HepG2 (cell line): Measurements from ENCODE around the gene SEC14L2. TPM values are rescaled to one million over a fixed set of nuclear protein-coding genes. Genes with fewer than 3 reads are reported as not detected.

ENCODE experiments used
- ARID4A ChIP-seq: sonication (generic); formaldehyde crosslinking; IDR thresholded peaks from 2 replicates; pipeline ENCODE4 v1.5.0; 2020; ENCODE audit warnings: mild to moderate bottlenecking, missing genetic modification reagents, borderline replicate concordance
- ATF7-NPFF ChIP-seq: sonication (generic); formaldehyde crosslinking; IDR thresholded peaks from 2 replicates; pipeline ENCODE4 v1.8.1; 2023; ENCODE audit warnings: mild to moderate bottlenecking, low read depth, missing genetic modification reagents, moderate library complexity
- DBP ChIP-seq: sonication (generic); formaldehyde crosslinking; IDR thresholded peaks from 2 replicates; pipeline ENCODE4 v1.4.0; 2020; ENCODE audit warnings: missing genetic modification reagents; ENCODE audit errors: not compliant biosample characterization
- GMEB2 ChIP-seq: IDR thresholded peaks from 2 replicates; pipeline ENCODE4 v1.6.1; 2016; ENCODE audit warnings: missing biosample characterization, missing genetic modification reagents, low read depth
- KMT2A ChIP-seq: sonication (generic); formaldehyde crosslinking; IDR thresholded peaks from 2 replicates; pipeline ENCODE4 v1.4.0; 2020; ENCODE audit warnings: missing genetic modification reagents
- MLXIP ChIP-seq: sonication (generic); formaldehyde crosslinking; IDR thresholded peaks from 2 replicates; pipeline ENCODE4 v1.9.0; 2021; ENCODE audit warnings: missing genetic modification reagents, borderline replicate concordance
- MXD3 ChIP-seq: IDR thresholded peaks from 2 replicates; pipeline ENCODE4 v1.6.1; 2016; ENCODE audit warnings: mild to moderate bottlenecking, missing biosample characterization, missing genetic modification reagents
- REXO4 ChIP-seq: sonication (generic); formaldehyde crosslinking; IDR thresholded peaks from 2 replicates; pipeline ENCODE4 v1.8.0; 2022; ENCODE audit warnings: missing genetic modification reagents, mild to moderate bottlenecking, borderline replicate concordance
- SRSF4 ChIP-seq: fragments of 200-400 bp; formaldehyde crosslinking; IDR thresholded peaks from one replicate; pipeline ENCODE4 v1.6.1; 2018; ENCODE audit warnings: mild to moderate bottlenecking, low read depth, low read length, moderate library complexity; ENCODE audit not compliant: poor library complexity, severe bottlenecking
- TBP ChIP-seq: sonication (generic); formaldehyde crosslinking; IDR thresholded peaks from 2 replicates; pipeline ENCODE4 v1.5.0; 2020; ENCODE audit warnings: missing genetic modification reagents
- YEATS2 ChIP-seq: sonication (generic); formaldehyde crosslinking; IDR thresholded peaks from 2 replicates; pipeline ENCODE4 v1.4.0; 2020; ENCODE audit warnings: missing genetic modification reagents, borderline replicate concordance
- ZFAT ChIP-seq: sonication (generic); formaldehyde crosslinking; conservative IDR thresholded peaks from 2 replicates; pipeline ENCODE4 v1.8.1; 2023; ENCODE audit warnings: missing genetic modification reagents, inconsistent platforms
- ZMYM4 ChIP-seq: sonication (generic); formaldehyde crosslinking; IDR thresholded peaks from 2 replicates; pipeline ENCODE4 v1.8.1; 2023; ENCODE audit warnings: mild to moderate bottlenecking, missing genetic modification reagents
- ZNF225 ChIP-seq: sonication (generic); formaldehyde crosslinking; IDR thresholded peaks from 2 replicates; pipeline ENCODE4 v1.4.0; 2020; ENCODE audit warnings: mild to moderate bottlenecking, missing genetic modification reagents
- ZNF382 ChIP-seq: sonication (generic); formaldehyde crosslinking; IDR thresholded peaks from 2 replicates; pipeline ENCODE4 v1.5.0; 2020; ENCODE audit warnings: missing genetic modification reagents, mild to moderate bottlenecking, borderline replicate concordance
- ZNF605 ChIP-seq: sonication (generic); formaldehyde crosslinking; IDR thresholded peaks from 2 replicates; pipeline ENCODE4 v1.8.0; 2022; ENCODE audit warnings: mild to moderate bottlenecking, missing genetic modification reagents
- ZNF839 ChIP-seq: sonication (generic); formaldehyde crosslinking; IDR thresholded peaks from 2 replicates; pipeline ENCODE4 v1.4.0; 2020; ENCODE audit warnings: missing genetic modification reagents, mild to moderate bottlenecking, borderline replicate concordance
- ZSCAN29 ChIP-seq: sonication (generic); formaldehyde crosslinking; conservative IDR thresholded peaks from 2 replicates; pipeline ENCODE4 v1.4.0; 2020; ENCODE audit warnings: mild to moderate bottlenecking, missing genetic modification reagents
- polyA plus RNA-seq, 8 experiments: library from polyadenylated mRNA; depleted of rRNA in 3 of 8; stranded (reverse) in 7 of 8; unstranded in 1 of 8; fragments of >200 nt; fragmentation: Illumina TruSeq in 4 of 8; extraction: Trizol in 4 of 8; gene quantifications; 2 replicates each; pipeline versions ENCODE4 v1.2.1 to v1.2.3, GENCODE V29; 2011 to 2016; ENCODE audit warnings: low read depth in 4 of 8, missing spikeins in 1 of 8, mixed read lengths in 1 of 8; ENCODE audit not compliant: insufficient read depth in 1 of 8
- total RNA-seq, 5 experiments: library from RNA; depleted of rRNA; stranded (reverse); fragments of >200 nt; fragmentation: Illumina TruSeq; extraction: Trizol; gene quantifications; 2 replicates each; pipeline ENCODE4 v1.2.3, GENCODE V29; 2016; ENCODE audit warnings: low read depth in 1 of 5

Gene SEC14L2
- total and polyA plus RNA-seq, 2 of the 13 experiments (the other 11 are each of a cell fraction or from before 2014, with no cell fraction given), result 4.1 to 5.1 TPM

- no peak for TF ChIP-seq MLXIP (CRISPR knock-in tag)
- no peak for TF ChIP-seq ARID4A (CRISPR knock-in tag)
- no peak for TF ChIP-seq ZFAT (CRISPR knock-in tag)
- no peak for TF ChIP-seq ZSCAN29 (CRISPR knock-in tag)
- TF ChIP-seq ZNF382 (CRISPR knock-in tag), result no peak
- TF ChIP-seq SRSF4, result no peak
- TF ChIP-seq KMT2A (CRISPR knock-in tag), result no peak
- TF ChIP-seq TBP (CRISPR knock-in tag), result no peak
- no peak for TF ChIP-seq ZMYM4 (CRISPR knock-in tag)
- TF ChIP-seq ZNF225 (CRISPR knock-in tag), result no peak
- no peak for TF ChIP-seq ZNF839 (CRISPR knock-in tag)
- TF ChIP-seq MXD3 (CRISPR knock-in tag), result no peak
- TF ChIP-seq GMEB2 (CRISPR knock-in tag), result no peak
- TF ChIP-seq DBP, result no peak
- no peak for TF ChIP-seq ATF7-NPFF (CRISPR knock-in tag)
- no peak for TF ChIP-seq ZNF605 (CRISPR knock-in tag)
- no peak for TF ChIP-seq REXO4 (CRISPR knock-in tag)
- no peak for TF ChIP-seq YEATS2
These were observed 29.9 kb downstream of the SEC14L2 start (continued) for GRCh38 chr22:30426388-30427353.
